NCI-H1436 treated with DMSO at 0.1 percent for 48 hours (cell line): Measurements from ENCODE around the gene DNMT3B.
"Not testable (repeated sequence)": the region's sequence is repeated elsewhere in the genome, so short reads cannot be mapped to it uniquely, and the experiment has no call there.

Experiments used
- DNase-seq: peaks from one replicate; lab custom pipeline; 2025; lab: John Stamatoyannopoulos, UW

Gene DNMT3B

GRCh38 chr20:32763202-32764004 is 1.2 kb downstream of the DNMT3B start:
- no peak for DNase-seq

GRCh38 chr20:32764005-32764960 is 2.1 kb downstream of the DNMT3B start:
- no peak for DNase-seq

GRCh38 chr20:32765230-32765875 is 3.2 kb downstream of the DNMT3B start:
- DNase-seq, result not testable (repeated sequence)

GRCh38 chr20:32767418-32768198 is 5.4 kb downstream of the DNMT3B start:
- DNase-seq, result no peak

- no peak for DNase-seq
Measured at GRCh38 chr20:32772046-32772445, 9.9 kb downstream of the DNMT3B start.

- no peak for DNase-seq
Measured at GRCh38 chr20:32773223-32773622, 11.0 kb downstream of the DNMT3B start.

- no peak for DNase-seq
Measured at GRCh38 chr20:32773855-32774254, 11.7 kb downstream of the DNMT3B start.

- DNase-seq, result no peak
Measured at GRCh38 chr20:32775336-32775991, 13.3 kb downstream of the DNMT3B start.

GRCh38 chr20:32777177-32777956 is 15.2 kb downstream of the DNMT3B start:
- DNase-seq, result no peak

GRCh38 chr20:32779500-32780211 is 17.5 kb downstream of the DNMT3B start:
- DNase-seq, result no peak

GRCh38 chr20:32780278-32780677 is 18.1 kb downstream of the DNMT3B start:
- DNase-seq, result no peak

- no peak for DNase-seq
Measured at GRCh38 chr20:32780749-32781655, 18.8 kb downstream of the DNMT3B start.

GRCh38 chr20:32784369-32785080 is 22.3 kb downstream of the DNMT3B start:
- DNase-seq, result no peak

- DNase-seq, result no peak
Measured at GRCh38 chr20:32786059-32786760, 24.0 kb downstream of the DNMT3B start.

GRCh38 chr20:32787168-32787567 is 25.0 kb downstream of the DNMT3B start:
- no peak for DNase-seq

GRCh38 chr20:32789896-32790750 is 27.9 kb downstream of the DNMT3B start:
- DNase-seq, result no peak
